Stomach (tissue), 9 donors: ENCODE measurements around the gene MID1. TPM values are rescaled to one million over a fixed set of nuclear protein-coding genes. Genes with fewer than 3 reads are reported as not detected.
"Not testable (repeated sequence)": the region's sequence is repeated elsewhere in the genome, so short reads cannot be mapped to it uniquely, and the experiment has no call there.

Source experiments
- DNase-seq, 2 donors: peaks; one replicate each; pipeline versions ENCODE4 v3.0.0 to v3.0.0-alpha.2; 2013 to 2019
- H3K27ac ChIP-seq, 5 donors: fragments of 200-600 bp in 4 of 5; sonication (generic) in 4 of 5; one replicate each; pipeline ENCODE4 v1.5.1; 2013 to 2019; ENCODE audit warnings: mild to moderate bottlenecking in 1 of 5, moderate library complexity in 1 of 5
- H3K27me3 ChIP-seq, 3 donors: fragments of 200-600 bp; sonication (generic); one replicate each; pipeline ENCODE4 v1.5.1; 2017 to 2019; ENCODE audit warnings: mixed run types in 1 of 3
- H3K36me3 ChIP-seq, 4 donors: fragments of 200-600 bp; sonication (generic); 1 replicate in 3 of 4; 2 replicates in 1 of 4; pipeline ENCODE4 v1.5.1; 2016 to 2019
- H3K4me1 ChIP-seq, 4 donors: fragments of 200-600 bp; sonication (generic); one replicate each; pipeline ENCODE4 v1.5.1; 2016 to 2019
- H3K4me3 ChIP-seq, 4 donors: fragments of 200-600 bp; sonication (generic) in 3 of 4; one replicate each; pipeline ENCODE4 v1.5.1; 2016 to 2019; ENCODE audit warnings: mild to moderate bottlenecking in 1 of 4
- H3K9me3 ChIP-seq, 4 donors: fragments of 200-600 bp; sonication (generic); one replicate each; pipeline ENCODE4 v1.5.1; 2016 to 2019
- CTCF ChIP-seq, 7 experiments: fragments of 450-650 bp in 4 of 7; fragments of 200-600 bp in 3 of 7; sonication (generic) in 3 of 7; IDR thresholded peaks; one replicate each; pipeline ENCODE4 v1.5.1; 2016 to 2019; ENCODE audit warnings: antibody characterized with exemption in 7 of 7, control low read depth in 2 of 7, mild to moderate bottlenecking in 1 of 7
- EP300 ChIP-seq: sonication (generic); formaldehyde crosslinking; IDR thresholded peaks from one replicate; pipeline ENCODE4 v1.6.1; 2017; ENCODE audit warnings: antibody characterized with exemption
- POLR2A ChIP-seq, 4 donors: fragments of 450-650 bp; IDR thresholded peaks; one replicate each; pipeline ENCODE4 v1.6.1; 2016; ENCODE audit warnings: antibody characterized with exemption in 4 of 4, control low read depth in 2 of 4, mild to moderate bottlenecking in 1 of 4, moderate library complexity in 1 of 4
- POLR2AphosphoS5 ChIP-seq, 3 donors: sonication (generic); formaldehyde crosslinking; IDR thresholded peaks; one replicate each; pipeline ENCODE4 v1.6.1; 2016; ENCODE audit warnings: antibody characterized with exemption in 3 of 3
- WGBS, 5 donors: extraction: QIAGEN DNeasy Blood & Tissue Kit in 3 of 5; methylation state at CpG; one replicate each; pipeline versions ENCODE4 v1.1.5 to v1.1.7; 2013 to 2018; 5-methylcytosine and 5-hydroxymethylcytosine counted together
- intact Hi-C: fragments of 100-400 bp; cut with DNase I; formaldehyde crosslinking; loops from one replicate; pipeline ENCODE4 v1.15.1; 2023; ENCODE audit warnings: low total_unique reads
- polyA plus RNA-seq, 3 donors: library from polyadenylated mRNA; stranded (reverse); fragments of 200-250 nt; gene quantifications; one replicate each; pipeline ENCODE4 v1.2.3, GENCODE V29; 2013
- total RNA-seq, 5 donors: library from RNA; depleted of rRNA; stranded (reverse); fragments of >200 nt; gene quantifications; one replicate each; pipeline versions ENCODE4 v1.1.0 to v1.2.3, GENCODE V29; 2014 to 2016
- donor health status: healthy with polysubstance abuse.
- donor health status: Bipolar disorder and iron deficiency.
- donor health status: healthy.

MID1 gene
- total and polyA plus RNA-seq, 8 donors, result 2.0 to 25.1 (median 8.5) TPM

- intact Hi-C loops, result no loop called here
- no peak for TF ChIP-seq POLR2A (IDR thresholded peaks at IDR 0.05)
- TF ChIP-seq POLR2AphosphoS5 (IDR thresholded peaks at IDR 0.05), result no peak
- TF ChIP-seq EP300, result no peak
- no peak for TF ChIP-seq CTCF (IDR thresholded peaks at IDR 0.05)
- DNase-seq, result no peak
- Histone ChIP-seq H3K27ac (no peak overlapping the region), H3K4me1 (no peaks in the 10 kb centered on the region), H3K36me3 (no peaks in the 10 kb centered on the region), H3K9me3 (peaks cover 0 to 3% (median 0%) of the 10 kb centered on the region in 4 donors), H3K27me3 (no peaks in the 10 kb centered on the region), H3K4me3 (no peak overlapping the region)
- 70 to 83% (median 77%) methylated on average over 11 of the region's 11 CpGs for WGBS, 5 donors
These were observed 28.7 kb downstream of the MID1 start for GRCh38 chrX:10591363-10592335.

DNA sequence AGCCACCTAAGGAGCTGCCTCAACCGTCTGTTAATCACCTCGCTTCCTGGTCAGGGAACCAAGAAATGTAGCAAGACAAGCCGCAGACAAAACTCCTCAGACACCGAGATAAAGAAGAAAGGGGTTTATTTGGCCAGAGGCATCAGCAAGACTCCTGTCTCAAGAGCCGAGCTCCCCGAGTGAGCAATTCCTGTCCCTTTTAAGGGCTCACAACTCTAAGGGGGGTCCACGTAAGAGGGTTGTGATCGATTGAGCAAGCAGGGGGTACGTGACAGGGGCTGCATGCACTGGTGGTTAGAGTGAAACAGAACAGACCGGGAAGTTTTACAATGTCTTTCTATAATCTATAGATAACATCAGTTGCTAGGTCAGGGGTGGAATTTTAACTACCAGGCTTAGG lies 30.6 kb downstream of the MID1 start:
- DNase-seq, intact Hi-C loops: not testable (repeated sequence)
- 75 to 95% (median 86%) methylated on average over 8 to 10 of the region's 10 CpGs for WGBS, 5 donors

GRCh38 chrX:10589098-10589497 lies 31.3 kb downstream of the MID1 start:
- DNase-seq, result no peak
- H3K4me1 ChIP-seq, result no peaks in the 10 kb centered on the region
- H3K36me3 ChIP-seq, result no peaks in the 10 kb centered on the region
- no peaks in the 10 kb centered on the region for H3K27me3 ChIP-seq
- intact Hi-C loops, result no loop called here
- WGBS, 5 donors, result 86 to 97% (median 95%) methylated on average over 6 of the region's 6 CpGs
- peaks cover 0 to 27% (median 13%) of the 10 kb centered on the region in 4 donors for H3K9me3 ChIP-seq
- H3K4me3 ChIP-seq, result no peak overlapping the region
- TF ChIP-seq CTCF (IDR thresholded peaks at IDR 0.05) (no peak), EP300 (no peak), POLR2A (IDR thresholded peaks at IDR 0.05) (no peak), POLR2AphosphoS5 (IDR thresholded peaks at IDR 0.05) (no peak)
- no peak overlapping the region for H3K27ac ChIP-seq

More for the DNA sequence above, 30.6 kb downstream of the MID1 start:
- H3K4me3 ChIP-seq, H3K27me3 ChIP-seq, H3K4me1 ChIP-seq, H3K27ac ChIP-seq, H3K36me3 ChIP-seq: not testable (repeated sequence)
- H3K9me3 ChIP-seq, result peaks cover 0 to 20% (median 8%) of the 10 kb centered on the region in 4 donors

GRCh38 chrX:10584882-10585281 lies 35.5 kb downstream of the MID1 start:
- not testable (repeated sequence) for DNase-seq
- peaks cover 0 to 38% (median 18%) of the 10 kb centered on the region in 4 donors for H3K9me3 ChIP-seq

GRCh38 chrX:10582945-10583344 lies 37.4 kb downstream of the MID1 start:
- no peak overlapping the region for H3K4me3 ChIP-seq
- no peaks in the 10 kb centered on the region for H3K36me3 ChIP-seq
- no peak for DNase-seq
- intact Hi-C loops, result no loop called here
- no peaks in the 10 kb centered on the region for H3K27me3 ChIP-seq
- no peak for TF ChIP-seq POLR2AphosphoS5 (IDR thresholded peaks at IDR 0.05)
- TF ChIP-seq POLR2A (IDR thresholded peaks at IDR 0.05), result no peak
- no peak for TF ChIP-seq EP300
- no peak for TF ChIP-seq CTCF (IDR thresholded peaks at IDR 0.05)
- peaks cover 0 to 11% (median 3%) of the 10 kb centered on the region in 4 donors for H3K4me1 ChIP-seq
- H3K9me3 ChIP-seq, result peaks cover 0 to 38% (median 18%) of the 10 kb centered on the region in 4 donors
- H3K27ac ChIP-seq, result no peak overlapping the region

More at GRCh38 chrX:10584882-10585281, 35.5 kb downstream of the MID1 start:
- WGBS, 5 donors, result 82 to 94% (median 85%) methylated on average over 7 of the region's 7 CpGs
- H3K4me3 ChIP-seq, H3K27ac ChIP-seq, H3K36me3 ChIP-seq, H3K27me3 ChIP-seq, H3K4me1 ChIP-seq, intact Hi-C loops: not testable (repeated sequence)
